AG09309 (cell line): ENCODE results near the gene TMEM52.

Experiments used
- DNase-seq: peaks from one replicate; pipeline ENCODE4 v3.0.0-alpha.2; 2010; ENCODE audit warnings: low read depth
- H3K4me3 ChIP-seq: 2 replicates; pipeline ENCODE4 v1.5.1; 2011; ENCODE audit warnings: mild to moderate bottlenecking, low read depth, low read length, moderate library complexity; ENCODE audit not compliant: control insufficient read depth
- CTCF ChIP-seq: IDR thresholded peaks from 2 replicates; pipeline ENCODE4 v1.5.1; 2011; ENCODE audit warnings: mild to moderate bottlenecking, low read depth, low read length, inconsistent platforms; ENCODE audit not compliant: insufficient read depth, control insufficient read depth; ENCODE audit errors: missing control alignments

TMEM52 gene

GRCh38 chr1:1956586-1957532 lies 37.8 kb upstream of the TMEM52 start:
- DNase-seq, result no peak
- no peak overlapping the region for H3K4me3 ChIP-seq
- no peak for TF ChIP-seq CTCF

- DNase-seq, result no peak
- H3K4me3 ChIP-seq, result no peak overlapping the region
- no peak for TF ChIP-seq CTCF
Observed at GRCh38 chr1:1956101-1956500, 37.0 kb upstream of the TMEM52 start.

GRCh38 chr1:1955621-1956094 lies 36.6 kb upstream of the TMEM52 start:
- no peak for DNase-seq
- no peak for TF ChIP-seq CTCF
- no peak overlapping the region for H3K4me3 ChIP-seq

GRCh38 chr1:1954831-1955441 lies 35.9 kb upstream of the TMEM52 start:
- TF ChIP-seq CTCF, result no peak
- DNase-seq, result no peak
- no peak overlapping the region for H3K4me3 ChIP-seq

GRCh38 chr1:1954015-1954414 lies 34.9 kb upstream of the TMEM52 start:
- no peak for DNase-seq
- TF ChIP-seq CTCF, result no peak
- no peak overlapping the region for H3K4me3 ChIP-seq

GRCh38 chr1:1950940-1951339 lies 31.9 kb upstream of the TMEM52 start:
- no peak for TF ChIP-seq CTCF
- no peak overlapping the region for H3K4me3 ChIP-seq
- DNase-seq, result no peak
